Activated CD8-positive, alpha-beta memory T cell treated with anti-CD3 and anti-CD28 coated beads, Interleukin-2, amount 10 ng/mL, durations not matched to agents 7 days and 5 days (primary cell): ENCODE results near the gene WWOX. TPM values are rescaled to one million over a fixed set of nuclear protein-coding genes. Genes with fewer than 3 reads are reported as not detected.

Experiments used
- ATAC-seq: fragments of 150-1000 bp; cut with Tn5 transposase; one replicate; pipeline ENCODE4 v1.10.0; 2021; ENCODE audit warnings: moderate library complexity
- CTCF ChIA-PET: fragments of 350-600 bp; sonication (Branson Sonifier 250); formaldehyde crosslinking; loops from one replicate; lab custom pipeline; 2021; ENCODE audit warnings: antibody characterized with exemption; lab: Charles Lee
- DNase-seq: peaks from one replicate; pipeline ENCODE4 v3.0.0-alpha.2; 2020
- H3K27ac Mint-ChIP-seq: one replicate; pipeline ENCODE4 v1.8.0; 2021; ENCODE audit warnings: mild to moderate bottlenecking, mixed read lengths
- H3K27me3 Mint-ChIP-seq: one replicate; pipeline ENCODE4 v1.8.0; 2021; ENCODE audit warnings: mixed read lengths
- H3K36me3 Mint-ChIP-seq: one replicate; pipeline ENCODE4 v1.8.0; 2021; ENCODE audit warnings: mild to moderate bottlenecking, mixed read lengths
- H3K4me1 Mint-ChIP-seq: one replicate; pipeline ENCODE4 v1.8.0; 2021; ENCODE audit warnings: mixed read lengths
- H3K4me3 Mint-ChIP-seq: one replicate; pipeline ENCODE4 v1.8.0; 2021; ENCODE audit warnings: mild to moderate bottlenecking, moderate library complexity, mixed read lengths
- H3K9me3 Mint-ChIP-seq: one replicate; pipeline ENCODE4 v1.8.0; 2022; ENCODE audit warnings: low read depth, mixed read lengths
- total RNA-seq, 2 experiments: library from RNA; stranded (reverse); gene quantifications; one replicate each; pipeline ENCODE4 v1.2.3, GENCODE V29; 2021

WWOX gene
- total RNA-seq, 2 experiments from 2014 or later = 25.2 to 38.8 TPM

DNA sequence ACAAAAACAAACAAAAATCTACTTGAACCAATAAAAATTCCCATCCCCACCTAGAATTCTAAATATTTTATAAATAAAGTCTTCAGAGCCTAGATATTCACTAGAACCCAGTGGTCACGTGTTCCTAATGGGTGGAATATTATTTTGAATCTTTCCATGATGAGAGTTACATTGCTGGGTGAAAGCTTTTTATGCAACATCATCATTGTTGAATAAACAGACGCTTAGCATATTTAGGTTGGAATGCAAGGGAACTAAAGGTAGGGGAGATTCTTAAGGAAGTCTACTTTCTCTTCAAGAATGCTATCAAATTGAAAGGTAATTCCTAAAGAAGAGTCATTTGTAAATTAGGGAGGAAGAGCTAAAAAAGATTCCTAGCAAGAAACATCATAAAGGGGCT is 723.1 kb downstream of the WWOX start:
- no peak overlapping the region for H3K4me3 Mint-ChIP-seq
- no peaks in the 10 kb centered on the region for H3K36me3 Mint-ChIP-seq
- ATAC-seq (no peak), DNase-seq (no peak)
- CTCF ChIA-PET = no interaction called here
- no peak overlapping the region for H3K27ac Mint-ChIP-seq
- H3K4me1 Mint-ChIP-seq = no peaks in the 10 kb centered on the region
- no peaks in the 10 kb centered on the region for H3K9me3 Mint-ChIP-seq
- no peaks in the 10 kb centered on the region for H3K27me3 Mint-ChIP-seq

DNA sequence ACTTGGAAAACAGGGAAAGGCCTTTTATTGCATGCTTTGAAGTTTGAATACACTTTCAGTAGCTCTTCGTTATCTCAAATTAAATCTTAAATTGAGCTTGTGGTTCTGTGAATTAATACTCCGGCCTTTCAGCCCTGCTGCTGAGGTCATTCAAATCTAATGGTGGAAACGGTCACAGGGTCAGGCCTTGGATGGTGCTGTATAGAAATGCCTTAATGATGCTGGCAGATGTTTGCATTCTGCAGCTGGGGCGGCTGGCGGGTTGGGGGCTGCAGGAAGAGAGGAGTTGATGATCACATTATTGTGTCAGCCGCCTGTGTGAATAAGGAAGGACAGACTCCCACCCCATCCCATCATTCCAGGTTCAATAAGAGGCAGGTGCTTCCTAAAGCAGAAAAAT is 723.6 kb downstream of the WWOX start:
- CTCF ChIA-PET = no interaction called here
- H3K36me3 Mint-ChIP-seq = no peaks in the 10 kb centered on the region
- no peaks in the 10 kb centered on the region for H3K9me3 Mint-ChIP-seq
- no peaks in the 10 kb centered on the region for H3K4me1 Mint-ChIP-seq
- no peak overlapping the region for H3K27ac Mint-ChIP-seq
- no peak overlapping the region for H3K4me3 Mint-ChIP-seq
- H3K27me3 Mint-ChIP-seq = no peaks in the 10 kb centered on the region
- ATAC-seq (no peak), DNase-seq (no peak)

DNA sequence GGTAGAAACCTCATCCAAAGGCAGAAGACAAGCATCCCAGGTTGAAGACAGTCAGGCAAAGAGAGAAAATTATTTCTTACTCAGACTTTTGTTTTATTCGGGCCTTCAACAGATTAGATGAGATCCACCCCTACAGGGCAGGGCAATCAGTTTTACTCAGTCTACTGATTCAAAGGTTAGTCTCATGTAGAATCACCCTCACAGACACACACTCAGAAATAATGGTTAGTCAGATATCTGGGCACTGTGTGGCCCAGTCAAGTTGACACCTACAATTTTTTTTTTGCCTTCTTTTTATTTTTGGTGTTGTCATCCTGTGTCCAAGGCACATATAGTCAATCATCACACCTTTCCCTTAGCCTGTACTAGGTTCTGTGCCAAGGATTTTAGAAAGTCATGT is 729.8 kb downstream of the WWOX start:
- H3K36me3 Mint-ChIP-seq = no peaks in the 10 kb centered on the region
- no peaks in the 10 kb centered on the region for H3K27me3 Mint-ChIP-seq
- no peak for ATAC-seq
- H3K27ac Mint-ChIP-seq = no peak overlapping the region
- no peak for DNase-seq
- H3K4me3 Mint-ChIP-seq = no peak overlapping the region
- no peaks in the 10 kb centered on the region for H3K9me3 Mint-ChIP-seq
- H3K4me1 Mint-ChIP-seq = no peaks in the 10 kb centered on the region
- CTCF ChIA-PET = no interaction called here

DNA sequence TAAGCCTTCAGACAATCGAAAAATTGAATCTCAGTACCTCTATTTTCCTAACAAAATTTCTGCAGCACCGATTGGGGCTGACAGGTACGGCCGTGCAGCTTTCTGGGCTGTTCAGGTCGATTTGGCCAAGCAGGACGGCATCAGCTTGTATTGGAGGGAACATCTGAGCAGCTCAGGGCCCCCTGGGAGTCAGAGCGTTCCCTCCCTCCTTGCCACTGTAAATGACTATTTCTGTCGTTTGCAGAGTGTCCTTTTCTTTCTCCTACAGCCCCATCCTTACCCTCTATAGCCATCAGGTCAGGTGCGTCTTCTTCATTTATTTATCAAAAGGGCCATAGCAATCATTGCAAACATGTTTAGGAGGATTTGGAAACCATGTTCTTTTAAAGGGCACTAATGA is 731.1 kb downstream of the WWOX start:
- no peak overlapping the region for H3K4me3 Mint-ChIP-seq
- H3K36me3 Mint-ChIP-seq = no peaks in the 10 kb centered on the region
- H3K27ac Mint-ChIP-seq = no peak overlapping the region
- ATAC-seq = no peak
- CTCF ChIA-PET = no interaction called here
- no peaks in the 10 kb centered on the region for H3K9me3 Mint-ChIP-seq
- no peak for DNase-seq
- H3K27me3 Mint-ChIP-seq = no peaks in the 10 kb centered on the region
- no peaks in the 10 kb centered on the region for H3K4me1 Mint-ChIP-seq

DNA sequence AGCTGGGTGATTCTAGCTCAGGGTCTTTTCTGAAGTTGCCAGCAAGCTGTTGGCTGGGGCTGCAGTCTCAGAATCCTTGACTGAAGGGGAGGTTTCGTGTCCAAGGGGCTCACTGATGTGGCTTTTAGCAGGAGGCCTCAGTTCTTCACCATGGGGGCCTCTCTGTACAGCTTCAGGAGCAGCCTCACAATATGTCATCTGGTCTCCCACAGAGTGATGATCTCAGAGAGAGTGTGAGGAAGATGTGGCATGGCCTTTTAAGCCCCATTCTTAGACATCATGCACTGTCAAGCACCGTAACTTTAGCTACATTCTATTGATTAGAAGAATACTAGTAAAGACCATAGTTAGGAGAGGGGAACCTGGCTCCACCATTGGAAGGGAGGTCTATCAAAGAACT is 732.6 kb downstream of the WWOX start:
- no peak overlapping the region for H3K4me3 Mint-ChIP-seq
- peaks cover 2% of the 10 kb centered on the region for H3K4me1 Mint-ChIP-seq
- no peak overlapping the region for H3K27ac Mint-ChIP-seq
- no peak for DNase-seq
- CTCF ChIA-PET = no interaction called here
- ATAC-seq = no peak
- no peaks in the 10 kb centered on the region for H3K9me3 Mint-ChIP-seq
- no peaks in the 10 kb centered on the region for H3K36me3 Mint-ChIP-seq
- no peaks in the 10 kb centered on the region for H3K27me3 Mint-ChIP-seq

DNA sequence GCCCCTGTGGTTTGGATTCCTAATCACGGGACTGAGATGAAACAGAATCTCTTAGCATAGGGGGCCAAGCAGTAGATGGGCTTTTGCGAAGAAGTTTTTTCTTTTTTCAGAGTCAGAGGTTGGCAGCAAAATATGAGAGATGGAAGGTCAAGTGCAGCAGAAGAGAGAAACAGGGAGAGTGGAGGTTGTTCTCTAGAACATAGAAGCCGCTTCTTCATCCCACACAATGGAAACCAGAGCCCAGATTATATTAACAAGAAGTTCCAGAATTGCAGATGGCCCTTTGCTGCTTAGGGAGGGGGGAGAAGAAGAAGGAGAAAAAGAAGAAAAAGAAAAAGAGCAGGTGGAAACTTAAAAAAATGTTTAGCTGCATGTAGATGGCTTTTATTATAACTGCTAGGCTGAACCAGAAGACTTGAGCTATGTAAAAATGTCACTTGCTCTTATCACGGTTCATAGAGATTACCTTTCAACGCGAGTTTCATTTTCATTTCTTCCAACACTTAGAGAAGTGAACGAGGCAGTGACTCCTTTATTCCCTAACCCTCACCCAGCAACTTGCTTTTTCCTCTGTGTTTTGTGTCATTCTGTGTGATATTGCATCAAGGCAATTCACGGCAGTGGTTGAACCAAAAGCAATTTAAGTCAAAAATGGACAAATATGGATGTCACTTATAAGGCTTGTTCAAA is 737.5 kb downstream of the WWOX start:
- CTCF ChIA-PET = no interaction called here
- Mint-ChIP-seq H3K36me3 (no peaks in the 10 kb centered on the region), H3K27me3 (no peaks in the 10 kb centered on the region), H3K4me1 (peaks cover 4% of the 10 kb centered on the region), H3K9me3 (no peaks in the 10 kb centered on the region), H3K27ac (peak overlapping the region; percentile 34), H3K4me3 (no peak overlapping the region)
- no peak for DNase-seq
- ATAC-seq = no peak

DNA sequence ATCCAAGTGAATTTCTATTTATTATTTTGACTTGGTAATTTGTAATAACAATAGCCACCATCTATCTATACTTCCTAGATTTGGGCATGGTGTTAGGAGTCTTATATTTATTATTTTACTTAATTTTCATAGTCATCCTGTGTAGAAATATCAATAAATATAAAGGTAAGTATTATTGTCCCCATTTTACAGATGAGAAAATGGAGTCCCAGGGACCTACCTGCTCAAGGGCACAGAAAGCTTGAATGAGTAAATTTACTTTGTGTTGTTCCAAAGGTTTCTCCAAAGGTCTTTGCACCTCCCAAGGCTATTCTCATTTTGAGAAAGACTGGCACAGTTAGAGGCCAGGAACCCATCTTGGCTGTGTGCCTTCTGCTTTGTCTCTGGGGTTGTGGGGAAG is 738.3 kb downstream of the WWOX start:
- H3K4me3 Mint-ChIP-seq = no peak overlapping the region
- no peaks in the 10 kb centered on the region for H3K27me3 Mint-ChIP-seq
- DNase-seq (no peak), ATAC-seq (no peak)
- H3K36me3 Mint-ChIP-seq = no peaks in the 10 kb centered on the region
- CTCF ChIA-PET = no interaction called here
- no peak overlapping the region for H3K27ac Mint-ChIP-seq
- no peaks in the 10 kb centered on the region for H3K9me3 Mint-ChIP-seq
- H3K4me1 Mint-ChIP-seq = peaks cover 4% of the 10 kb centered on the region

DNA sequence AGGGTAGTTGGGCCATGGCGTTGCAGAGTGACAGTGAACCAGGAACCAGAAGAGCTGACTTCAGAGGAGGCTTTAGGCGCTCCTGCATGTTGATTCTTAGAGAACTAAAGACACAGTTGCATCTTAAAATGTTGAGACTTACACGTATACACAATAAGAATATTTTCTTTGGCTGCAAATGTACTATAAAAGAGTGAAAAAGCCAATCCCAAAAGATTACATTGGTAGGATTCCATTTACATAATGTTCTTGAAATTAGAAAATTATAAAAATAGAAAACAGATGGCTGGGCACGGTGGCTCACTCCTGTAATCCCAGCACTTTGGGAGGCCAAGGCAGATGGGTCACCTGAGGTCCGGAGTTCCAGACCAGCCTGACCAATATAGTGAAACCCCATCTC is 738.8 kb downstream of the WWOX start:
- Mint-ChIP-seq H3K4me1 (peaks cover 4% of the 10 kb centered on the region), H3K27me3 (no peaks in the 10 kb centered on the region), H3K36me3 (no peaks in the 10 kb centered on the region), H3K27ac (no peak overlapping the region), H3K4me3 (no peak overlapping the region), H3K9me3 (no peaks in the 10 kb centered on the region)
- no peak for DNase-seq
- no peak for ATAC-seq
- CTCF ChIA-PET = no interaction called here

DNA sequence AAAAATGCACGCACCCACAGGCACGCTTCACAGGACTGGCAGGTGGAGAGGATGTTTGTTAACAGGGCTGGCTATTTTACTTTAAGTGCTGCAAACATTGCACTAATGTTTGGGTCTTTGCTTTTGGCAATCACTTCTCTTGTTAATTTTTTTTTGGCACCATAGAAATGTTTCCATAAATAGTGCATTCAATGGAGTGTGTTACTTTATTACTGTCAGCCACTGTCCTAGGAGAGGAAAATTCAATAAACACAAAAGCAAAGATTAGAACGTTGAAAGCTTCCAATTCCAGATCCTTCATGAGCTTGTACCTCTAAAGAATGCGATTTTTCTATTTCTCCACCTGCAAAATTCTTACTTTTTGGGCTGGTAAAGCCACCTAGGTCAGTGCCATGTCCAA is 743.5 kb downstream of the WWOX start:
- Mint-ChIP-seq H3K36me3 (no peaks in the 10 kb centered on the region), H3K27ac (no peak overlapping the region), H3K4me1 (no peaks in the 10 kb centered on the region), H3K27me3 (no peaks in the 10 kb centered on the region), H3K4me3 (no peak overlapping the region), H3K9me3 (no peaks in the 10 kb centered on the region)
- ATAC-seq = no peak
- CTCF ChIA-PET = no interaction called here
- DNase-seq = no peak

DNA sequence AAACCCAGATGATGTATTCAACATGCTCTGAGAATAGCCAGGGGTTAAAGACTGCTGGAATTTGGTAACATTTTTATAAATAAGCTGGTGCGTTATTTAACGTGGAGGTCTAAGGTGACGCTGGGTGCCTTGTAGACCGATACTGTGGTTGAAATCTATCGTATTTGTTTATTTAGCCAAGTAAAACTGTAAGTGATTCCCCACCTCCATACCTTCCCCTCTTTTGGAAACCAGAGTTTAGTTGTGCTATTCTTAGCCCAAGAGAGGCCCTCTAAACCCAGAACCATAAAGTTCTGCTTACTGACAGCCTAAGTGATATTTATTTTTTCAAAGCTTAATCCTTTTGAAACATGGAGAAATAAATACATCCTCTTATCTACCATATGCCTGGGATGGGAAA is 744.5 kb downstream of the WWOX start:
- no peaks in the 10 kb centered on the region for H3K27me3 Mint-ChIP-seq
- H3K27ac Mint-ChIP-seq = no peak overlapping the region
- no peaks in the 10 kb centered on the region for H3K9me3 Mint-ChIP-seq
- CTCF ChIA-PET = no interaction called here
- no peak for ATAC-seq
- no peaks in the 10 kb centered on the region for H3K4me1 Mint-ChIP-seq
- no peak for DNase-seq
- H3K4me3 Mint-ChIP-seq = no peak overlapping the region
- H3K36me3 Mint-ChIP-seq = no peaks in the 10 kb centered on the region

DNA sequence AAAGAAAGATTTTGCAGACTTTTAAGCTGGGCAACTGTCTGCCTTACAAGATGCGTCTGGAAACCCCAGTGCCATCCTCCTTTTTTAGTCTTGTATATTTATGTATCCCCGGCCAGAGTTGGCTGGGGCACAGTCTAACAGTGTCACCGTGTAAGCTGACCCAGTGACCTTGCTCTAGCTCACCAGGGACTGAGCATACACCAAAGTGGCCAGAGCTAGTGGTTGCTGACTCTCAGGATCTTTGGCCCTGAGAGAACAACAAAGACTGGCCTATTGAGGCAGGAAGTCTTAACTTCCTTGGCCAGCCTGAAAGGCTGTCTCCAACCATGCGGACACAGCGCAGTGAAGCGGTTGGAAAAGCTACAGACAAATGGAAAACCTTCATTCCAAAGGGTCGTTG is 745.2 kb downstream of the WWOX start:
- CTCF ChIA-PET = no interaction called here
- H3K36me3 Mint-ChIP-seq = no peaks in the 10 kb centered on the region
- no peaks in the 10 kb centered on the region for H3K9me3 Mint-ChIP-seq
- ATAC-seq (no peak), DNase-seq (no peak)
- H3K4me1 Mint-ChIP-seq = no peaks in the 10 kb centered on the region
- no peak overlapping the region for H3K4me3 Mint-ChIP-seq
- H3K27me3 Mint-ChIP-seq = no peaks in the 10 kb centered on the region
- H3K27ac Mint-ChIP-seq = no peak overlapping the region

DNA sequence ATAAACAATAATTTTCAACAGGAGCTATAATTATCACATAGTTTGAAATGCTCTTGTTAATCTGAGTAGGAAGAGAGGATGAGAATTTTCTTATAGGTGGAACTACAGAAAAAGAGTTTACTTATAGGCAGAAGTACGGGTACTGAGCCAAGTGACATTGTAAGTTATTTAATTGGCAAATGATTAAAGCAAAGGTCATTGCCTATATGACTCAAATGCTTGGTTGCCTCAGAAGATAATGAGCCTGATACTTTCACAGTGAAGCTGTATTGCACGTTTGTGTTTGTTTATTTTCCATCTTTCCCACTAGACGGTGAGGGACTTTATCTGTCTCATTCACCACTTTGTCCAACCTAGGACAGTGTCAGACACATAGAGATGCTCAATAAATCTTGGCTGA is 751.8 kb downstream of the WWOX start:
- ATAC-seq (no peak), DNase-seq (no peak)
- no peak overlapping the region for H3K27ac Mint-ChIP-seq
- no peaks in the 10 kb centered on the region for H3K9me3 Mint-ChIP-seq
- peaks cover 7% of the 10 kb centered on the region for H3K36me3 Mint-ChIP-seq
- CTCF ChIA-PET = no interaction called here
- H3K27me3 Mint-ChIP-seq = no peaks in the 10 kb centered on the region
- H3K4me1 Mint-ChIP-seq = no peaks in the 10 kb centered on the region
- no peak overlapping the region for H3K4me3 Mint-ChIP-seq

DNA sequence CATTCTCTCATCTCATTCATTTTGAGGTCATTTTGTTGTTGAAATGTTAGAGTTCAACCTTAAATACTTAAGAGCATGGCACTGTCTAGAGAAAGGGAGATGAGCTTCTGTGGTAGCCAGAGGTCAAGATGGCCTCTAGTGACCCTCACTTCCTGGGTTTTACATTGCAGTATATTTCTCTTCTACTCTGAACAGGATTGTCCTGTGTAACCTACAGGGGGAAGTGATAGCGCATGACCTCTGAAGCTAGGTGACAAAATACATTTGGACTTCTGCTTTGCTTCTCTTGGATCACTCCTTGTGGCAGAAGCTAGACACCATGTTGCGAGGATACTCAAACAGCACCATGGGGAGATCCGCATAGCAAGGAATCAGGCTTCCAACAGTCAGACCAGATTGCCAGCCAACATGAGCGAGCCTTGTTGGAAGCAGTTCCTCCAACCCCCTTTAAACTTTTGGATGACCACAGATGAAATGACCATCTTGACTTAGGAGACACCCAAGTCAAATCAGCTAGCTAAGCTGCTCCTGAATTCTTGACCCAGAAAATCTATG is 752.7 kb downstream of the WWOX start:
- H3K36me3 Mint-ChIP-seq = peaks cover 7% of the 10 kb centered on the region
- no peak overlapping the region for H3K27ac Mint-ChIP-seq
- DNase-seq = no peak
- CTCF ChIA-PET = no interaction called here
- no peaks in the 10 kb centered on the region for H3K27me3 Mint-ChIP-seq
- H3K4me1 Mint-ChIP-seq = no peaks in the 10 kb centered on the region
- no peaks in the 10 kb centered on the region for H3K9me3 Mint-ChIP-seq
- no peak for ATAC-seq
- no peak overlapping the region for H3K4me3 Mint-ChIP-seq

DNA sequence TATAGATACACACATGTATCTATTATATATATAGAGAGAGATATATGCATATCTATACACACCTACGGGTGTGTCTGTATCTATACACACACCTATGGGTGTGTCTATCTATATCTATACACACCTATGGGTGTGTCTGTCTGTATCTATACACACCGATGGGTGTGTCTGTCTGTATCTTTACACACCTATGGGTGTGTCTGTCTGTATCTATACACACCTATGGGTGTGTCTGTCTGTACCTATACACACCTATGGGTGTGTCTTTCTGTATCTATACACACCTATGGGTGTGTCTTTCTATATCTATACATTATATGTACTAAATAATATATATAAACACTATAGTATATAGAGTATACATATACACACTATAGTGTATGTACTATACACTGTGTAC is 762.6 kb downstream of the WWOX start:
- Mint-ChIP-seq H3K9me3 (no peaks in the 10 kb centered on the region), H3K27ac (no peak overlapping the region), H3K36me3 (no peaks in the 10 kb centered on the region), H3K4me3 (no peak overlapping the region), H3K27me3 (no peaks in the 10 kb centered on the region), H3K4me1 (no peaks in the 10 kb centered on the region)
- DNase-seq = no peak
- ATAC-seq = no peak
- CTCF ChIA-PET = no interaction called here

DNA sequence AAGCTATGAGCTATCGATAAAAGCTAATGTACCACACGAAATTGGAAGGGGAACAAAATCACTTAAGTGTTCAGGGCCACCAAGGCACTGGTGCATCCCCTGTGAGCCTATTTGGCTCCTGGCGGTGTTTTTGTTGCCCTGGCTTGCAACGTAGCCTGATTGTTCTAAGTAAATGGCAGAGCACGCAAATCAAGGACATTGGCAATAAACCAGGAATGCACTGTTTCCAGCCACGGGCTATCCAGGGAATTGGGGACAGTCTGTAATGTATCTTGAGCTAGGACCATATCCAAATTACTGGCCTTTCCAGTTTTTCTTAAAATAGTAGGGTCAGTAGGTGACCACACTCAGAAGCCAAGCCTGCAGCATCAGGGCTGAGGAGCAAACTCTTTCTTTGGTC is 767.1 kb downstream of the WWOX start:
- Mint-ChIP-seq H3K27me3 (no peaks in the 10 kb centered on the region), H3K27ac (no peak overlapping the region), H3K4me3 (no peak overlapping the region), H3K4me1 (no peaks in the 10 kb centered on the region), H3K9me3 (no peaks in the 10 kb centered on the region), H3K36me3 (no peaks in the 10 kb centered on the region)
- DNase-seq (no peak), ATAC-seq (no peak)
- CTCF ChIA-PET = no interaction called here
